ENCODE measurements around the gene NUP210.

Gene NUP210

DNA sequence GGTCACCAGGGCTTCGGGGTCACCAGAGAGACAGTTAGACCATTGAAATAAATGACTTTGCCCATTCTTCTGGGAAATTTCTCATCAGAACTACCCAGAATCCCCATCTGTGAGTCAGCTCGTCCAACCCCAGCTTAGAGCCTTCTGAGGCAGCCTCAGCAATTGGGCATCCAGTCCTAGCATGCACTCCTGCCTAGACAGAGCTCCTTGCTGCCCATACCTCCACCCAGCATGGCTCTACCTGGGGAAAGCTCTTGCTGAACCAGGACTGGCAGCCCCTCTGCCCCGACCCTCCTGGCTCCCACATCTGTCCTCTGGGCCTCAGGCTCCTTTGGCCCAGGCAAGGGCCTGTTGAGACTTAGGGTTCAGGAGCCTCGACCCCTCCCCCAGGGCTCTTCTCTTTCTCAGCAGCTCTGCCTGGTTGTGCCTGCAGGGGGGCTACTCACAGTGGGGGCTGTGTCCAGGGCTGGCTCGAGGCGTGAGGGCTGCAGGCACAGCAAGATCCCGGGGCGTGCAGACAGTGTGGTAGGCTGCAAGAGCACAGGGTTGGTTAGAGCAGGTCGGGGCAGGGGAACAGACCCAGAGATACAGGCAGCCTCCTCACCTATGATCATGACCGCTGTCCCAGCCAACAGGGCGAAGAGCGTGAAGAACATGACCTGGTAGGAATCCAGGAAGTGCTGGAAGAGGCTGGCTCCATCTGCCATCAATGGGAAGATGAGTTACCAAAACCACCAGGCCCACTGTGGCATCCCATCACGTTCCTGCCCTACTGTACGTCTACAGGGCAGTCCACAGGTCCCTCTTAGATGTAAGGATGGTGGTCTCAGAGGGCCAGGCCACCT is 101.3 kb downstream of the NUP210 start:
- ATAC-seq, result no peak

- no peak for ATAC-seq
Measured at GRCh38 chr3:13317596-13318320, 102.4 kb downstream of the NUP210 start.

GRCh38 chr3:13316603-13317002 is 103.5 kb downstream of the NUP210 start:
- ATAC-seq, result no peak

GRCh38 chr3:13314877-13315276 is 105.2 kb downstream of the NUP210 start:
- ATAC-seq, result no peak

GRCh38 chr3:13313813-13314212 is 106.3 kb downstream of the NUP210 start:
- no peak for ATAC-seq

GRCh38 chr3:13309004-13309403 is 111.1 kb downstream of the NUP210 start:
- no peak for ATAC-seq

GRCh38 chr3:13308380-13308801 is 111.7 kb downstream of the NUP210 start:
- no peak for ATAC-seq

- ATAC-seq, result no peak
Measured at GRCh38 chr3:13307041-13307440, 113.1 kb downstream of the NUP210 start.

DNA sequence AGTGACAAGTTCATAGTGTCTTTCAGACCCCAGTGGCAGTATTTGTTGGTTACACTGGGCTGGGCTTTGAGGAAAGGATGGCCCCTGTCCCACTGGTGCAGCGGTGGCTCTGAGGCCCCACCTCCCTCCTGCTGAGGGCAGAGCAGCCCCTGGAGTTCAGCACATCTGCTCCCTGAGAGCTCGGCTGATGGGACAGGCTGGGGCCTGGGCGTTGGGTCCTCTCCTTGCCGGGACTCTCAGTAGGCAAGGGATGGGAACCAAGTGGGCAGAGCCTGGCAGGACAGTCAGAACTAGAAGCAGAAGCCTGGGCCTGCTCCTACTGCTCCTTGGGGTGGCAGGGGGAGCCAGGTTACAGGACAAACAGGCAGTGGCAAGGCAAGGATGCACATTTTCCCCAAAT is 114.5 kb downstream of the NUP210 start:
- ATAC-seq, result no peak

GRCh38 chr3:13303410-13303809 is 116.7 kb downstream of the NUP210 start:
- ATAC-seq, result no peak

DNA sequence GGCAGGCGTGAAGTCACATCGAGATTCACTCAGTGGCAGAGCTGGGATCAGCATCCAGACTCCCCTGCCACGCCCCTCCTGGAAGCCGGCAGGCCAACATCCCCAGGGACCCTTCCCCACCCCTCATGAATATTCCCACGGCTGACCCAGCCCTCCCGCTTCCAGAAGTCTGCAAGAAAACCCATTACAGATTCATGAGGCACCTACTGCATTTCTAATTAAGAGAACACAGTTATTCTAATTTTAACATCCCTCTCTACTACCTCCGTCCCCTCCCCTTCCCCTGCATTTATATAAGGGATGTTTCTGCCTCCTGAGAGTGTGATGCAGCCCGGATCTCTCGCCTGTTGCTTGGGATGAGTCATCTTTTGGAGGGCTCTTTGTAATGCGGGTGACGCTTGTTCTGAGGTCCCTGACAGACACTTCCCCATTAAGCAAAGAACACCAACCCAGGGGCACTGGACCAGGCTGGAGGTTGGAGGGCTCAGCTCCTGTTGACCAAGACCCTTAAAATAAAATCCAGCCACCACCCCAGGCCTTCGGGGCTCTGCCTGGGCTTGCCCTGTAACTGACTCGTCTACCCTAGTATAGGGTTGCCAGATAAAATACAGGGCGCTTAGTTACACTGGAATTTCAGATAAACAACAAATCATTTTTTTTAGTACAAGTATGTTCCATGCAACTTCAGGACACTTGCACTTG is 118.7 kb downstream of the NUP210 start:
- ATAC-seq, result no peak

DNA sequence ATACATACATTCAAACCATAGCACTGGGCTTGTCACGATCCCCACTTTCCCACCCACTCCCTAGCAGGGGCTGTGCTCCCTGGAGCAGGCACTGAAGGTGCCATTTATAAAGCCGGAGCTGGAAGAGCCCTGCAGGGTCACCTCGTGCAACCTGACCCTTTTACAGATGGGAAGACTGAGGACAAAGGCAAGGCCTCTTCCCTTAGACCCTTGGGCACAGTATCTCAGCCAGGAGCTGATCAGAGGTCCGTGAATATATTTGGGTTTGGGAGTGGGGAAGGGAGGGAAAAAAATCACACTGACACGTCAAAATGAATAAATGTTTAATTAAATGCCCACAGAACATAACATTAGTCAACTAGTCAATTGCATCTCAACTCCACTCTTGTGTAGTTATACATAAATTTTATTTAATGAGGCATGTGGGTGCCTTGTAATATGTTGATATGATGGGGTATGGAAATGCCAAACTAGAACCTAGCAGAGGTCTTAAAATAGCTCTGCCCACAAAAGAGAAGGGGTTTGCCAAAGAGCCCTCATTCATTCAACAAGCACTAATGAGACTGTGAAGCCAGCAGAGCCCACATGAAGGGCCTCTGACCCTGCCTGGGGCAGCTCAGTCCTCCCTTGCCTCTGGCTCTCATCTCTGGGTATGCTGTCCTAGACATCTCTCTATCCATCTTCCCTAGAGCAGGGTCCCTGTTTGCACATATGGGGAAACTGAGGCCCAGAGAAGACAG is 119.4 kb downstream of the NUP210 start:
- no peak for ATAC-seq

- ATAC-seq, result no peak
Measured at GRCh38 chr3:13299531-13300155, 120.5 kb downstream of the NUP210 start.

DNA sequence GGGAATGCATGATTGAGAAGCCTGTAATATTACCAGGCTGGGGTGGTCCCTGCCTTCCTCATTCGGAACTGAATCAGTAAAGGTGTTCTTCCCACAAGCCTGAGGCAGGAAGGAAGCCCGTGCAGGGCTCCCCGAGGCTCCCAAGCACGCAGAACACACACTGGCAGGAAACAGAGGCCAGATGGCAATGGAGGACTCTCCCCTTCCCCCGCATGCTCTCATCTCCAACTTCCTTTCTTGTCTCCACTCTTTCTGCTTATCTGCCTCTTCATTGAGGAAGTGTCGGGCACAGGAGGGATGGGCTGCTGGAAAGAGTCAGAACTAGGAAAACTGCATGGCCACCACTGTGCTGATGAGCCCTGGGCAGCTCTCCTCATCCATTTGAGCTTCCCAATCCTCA is 123.5 kb downstream of the NUP210 start:
- ATAC-seq, result no peak

- ATAC-seq, result no peak
Measured at GRCh38 chr3:13294442-13295351, 125.4 kb downstream of the NUP210 start.

DNA sequence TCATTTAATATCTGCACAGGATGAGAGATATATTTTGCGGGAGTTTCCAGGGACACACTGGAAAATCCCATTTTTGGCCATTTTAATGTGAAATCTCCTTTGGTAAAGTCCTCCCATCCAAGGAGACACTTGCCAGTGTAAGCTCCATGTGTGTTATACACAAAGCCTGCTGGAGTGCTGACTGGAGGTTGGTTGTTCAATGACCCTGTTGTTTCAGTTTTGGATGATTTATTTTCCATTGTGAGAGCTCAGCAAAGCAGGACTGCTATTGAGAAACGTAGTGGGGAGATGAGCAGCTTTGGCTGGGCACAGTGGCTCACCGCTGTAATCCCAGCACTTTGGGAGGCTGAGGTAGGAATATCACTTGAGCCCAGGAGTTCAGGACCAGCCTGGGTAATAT is 127.7 kb downstream of the NUP210 start:
- no peak for ATAC-seq

DNA sequence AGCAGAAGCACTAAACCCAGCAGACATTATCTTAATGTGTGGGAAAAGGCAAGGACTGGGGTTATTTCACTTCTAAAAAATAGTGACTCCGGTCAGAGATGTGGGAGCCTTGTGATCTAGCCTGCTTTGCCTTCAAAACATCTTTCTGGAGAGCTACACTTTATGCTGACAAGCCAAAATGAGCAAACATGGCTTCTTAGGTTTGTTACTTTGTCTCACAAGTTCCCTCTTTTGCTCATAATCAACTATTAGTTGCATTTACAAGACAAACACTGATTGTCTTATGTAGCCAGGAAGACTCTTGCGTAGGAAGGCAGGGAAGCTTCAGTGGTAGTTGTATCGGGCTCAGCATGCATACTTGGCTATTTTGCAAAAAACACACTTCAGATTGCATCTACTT is 129.2 kb downstream of the NUP210 start:
- no peak for ATAC-seq

DNA sequence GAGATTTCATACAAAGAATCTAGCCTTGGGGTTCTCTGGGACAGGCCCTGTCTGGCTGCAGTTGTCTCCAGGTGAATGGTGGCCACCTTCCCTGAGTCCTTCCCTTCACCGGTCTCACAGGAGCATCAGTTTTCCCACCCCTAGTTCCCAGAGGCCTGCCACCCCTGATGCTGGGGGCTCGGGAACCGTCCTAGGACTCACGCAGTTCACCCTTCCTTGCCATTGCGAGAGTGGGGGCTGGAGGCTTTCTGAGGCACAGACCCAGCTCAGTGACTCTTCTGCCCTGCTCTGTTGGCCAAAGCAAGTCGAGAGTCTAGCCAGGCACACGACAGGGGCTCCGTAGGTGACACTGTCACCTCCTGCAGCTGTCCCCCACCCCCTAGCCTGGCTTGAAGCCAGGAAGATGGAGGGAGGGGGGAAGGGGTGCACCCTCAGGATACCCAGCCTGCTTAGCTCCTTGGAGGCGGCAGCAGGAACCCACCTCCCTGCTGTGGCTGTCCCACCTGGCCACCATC is 130.3 kb downstream of the NUP210 start:
- ATAC-seq, result no peak

DNA sequence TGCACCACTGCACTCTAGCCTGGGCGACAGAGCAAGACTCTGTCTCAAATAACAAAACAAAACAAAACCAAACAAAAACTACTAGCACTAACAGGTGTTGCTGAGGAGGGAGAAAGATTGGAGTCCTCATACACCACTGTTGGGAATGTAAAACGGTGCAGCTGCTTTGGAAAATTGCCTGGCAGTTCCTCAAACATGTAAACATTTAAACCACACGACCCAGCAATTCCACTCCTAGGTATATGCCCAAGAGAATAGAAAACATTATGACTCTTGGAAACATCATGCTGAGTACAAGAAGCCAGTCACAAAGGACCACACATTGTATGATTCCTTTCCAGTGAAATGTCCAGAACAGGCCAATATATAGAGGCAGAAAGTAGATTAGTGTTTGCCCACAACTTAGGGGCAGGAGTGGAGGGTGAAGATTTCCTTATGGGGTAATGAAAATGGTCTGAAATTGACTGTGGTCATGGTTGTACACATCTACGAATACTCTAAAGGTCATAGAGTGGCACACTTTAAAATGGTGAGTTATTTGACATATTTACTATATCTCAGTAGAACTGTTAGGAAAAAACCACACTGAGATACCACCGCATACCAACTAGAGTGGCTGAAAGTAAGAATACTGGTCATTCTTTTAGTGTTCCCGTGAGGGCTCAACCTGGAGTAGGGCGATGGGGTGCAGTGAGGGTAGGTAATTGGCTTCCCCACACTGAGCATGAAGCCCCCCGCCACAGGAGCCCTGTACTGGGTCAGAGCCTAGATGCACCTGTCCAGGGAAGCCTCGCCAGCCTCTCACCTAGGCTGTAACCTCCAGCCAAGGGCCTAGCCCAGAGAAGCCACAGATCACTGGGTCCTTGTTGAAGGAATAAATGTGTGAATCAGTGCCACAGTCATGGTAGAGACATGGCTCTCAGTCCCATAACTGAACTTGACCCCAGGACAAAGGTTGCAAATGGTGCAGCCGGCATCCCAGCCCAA is 131.1 kb downstream of the NUP210 start:
- ATAC-seq, result no peak

- no peak for ATAC-seq
Measured at GRCh38 chr3:13287833-13288232, 132.3 kb downstream of the NUP210 start.
